ENCODE results near the gene AOPEP.

Gene AOPEP

GRCh38 chr9:95037789-95038521 is 311.5 kb downstream of the AOPEP start:
- peak; percentile 31 for DNase-seq (ENCODE audit: low read depth)

GRCh38 chr9:95038666-95039065 is 312.2 kb downstream of the AOPEP start:
- DNase-seq (ENCODE audit: low read depth), result no peak

GRCh38 chr9:95040106-95040505 is 313.6 kb downstream of the AOPEP start:
- DNase-seq (ENCODE audit: low read depth), result no peak

GRCh38 chr9:95043826-95044225 is 317.3 kb downstream of the AOPEP start:
- peak; percentile 58 for DNase-seq (ENCODE audit: low read depth)

- DNase-seq (ENCODE audit: low read depth), result no peak
Observed at GRCh38 chr9:95044731-95045508, 318.4 kb downstream of the AOPEP start.

GRCh38 chr9:95045751-95046150 is 319.3 kb downstream of the AOPEP start:
- DNase-seq (ENCODE audit: low read depth), result no peak

- no peak for DNase-seq (ENCODE audit: low read depth)
Observed at GRCh38 chr9:95047452-95048224, 321.1 kb downstream of the AOPEP start.

- DNase-seq (ENCODE audit: low read depth), result peak; percentile 54
Observed at GRCh38 chr9:95048225-95049087, 322.0 kb downstream of the AOPEP start.

GRCh38 chr9:95049761-95050160 is 323.3 kb downstream of the AOPEP start:
- DNase-seq (ENCODE audit: low read depth), result no peak

- DNase-seq (ENCODE audit: low read depth), result no peak
Observed at GRCh38 chr9:95053611-95054570, 327.4 kb downstream of the AOPEP start.

- DNase-seq (ENCODE audit: low read depth), result no peak
Observed at GRCh38 chr9:95055334-95055850, 328.9 kb downstream of the AOPEP start.

GRCh38 chr9:95055851-95056551 is 329.5 kb downstream of the AOPEP start:
- DNase-seq (ENCODE audit: low read depth), result peak; percentile 51

GRCh38 chr9:95057101-95057500 is 330.6 kb downstream of the AOPEP start:
- peak; percentile 40 for DNase-seq (ENCODE audit: low read depth)

GRCh38 chr9:95058121-95058785 is 331.8 kb downstream of the AOPEP start:
- no peak for DNase-seq (ENCODE audit: low read depth)

- DNase-seq (ENCODE audit: low read depth), result peak; percentile 35
Observed at GRCh38 chr9:95058795-95059386, 332.4 kb downstream of the AOPEP start.

- DNase-seq (ENCODE audit: low read depth), result no peak
Observed at GRCh38 chr9:95060234-95060633, 333.7 kb downstream of the AOPEP start.

- no peak for DNase-seq (ENCODE audit: low read depth)
Observed at GRCh38 chr9:95060916-95061315, 334.4 kb downstream of the AOPEP start.

GRCh38 chr9:95061916-95062595 is 335.6 kb downstream of the AOPEP start:
- no peak for DNase-seq (ENCODE audit: low read depth)

Data from iris pigment epithelial cell (primary cell).